HG03520 (cell line): ENCODE data around the gene ESRRA.
A peak's percentile ranks its signal among the peaks of the same experiment; 100 is the strongest.

Experiments
- ATAC-seq: cut with Tn5 transposase; IDR thresholded peaks from one replicate; pipeline ENCODE4 v1.9.1; 2021; ENCODE audit warnings: mild to moderate bottlenecking, moderate library complexity; ENCODE audit not compliant: unreplicated experiment

Gene ESRRA

GRCh38 chr11:64348383-64349024, 43.2 kb downstream of the ESRRA start:
- ATAC-seq: no peak

DNA sequence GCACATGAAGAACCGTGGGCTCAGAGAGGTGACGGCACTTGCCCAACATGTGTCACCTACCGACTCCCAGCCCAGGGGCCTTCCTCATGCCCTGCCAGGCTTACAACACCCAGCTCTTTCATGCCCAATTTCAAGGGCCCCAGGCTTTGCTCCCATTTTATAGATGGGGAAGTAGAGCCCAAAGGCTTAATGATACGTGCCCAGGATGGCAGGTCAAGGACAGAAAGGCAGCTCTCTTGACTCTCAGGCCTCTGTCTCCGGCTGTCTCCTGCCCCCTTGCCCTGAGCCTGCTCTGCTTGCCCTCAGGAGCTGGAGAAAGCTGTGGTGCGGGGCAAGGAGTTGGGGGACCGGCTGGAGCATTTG, 43.7 kb downstream of the ESRRA start:
- ATAC-seq: no peak

GRCh38 chr11:64349404-64349803, 44.1 kb downstream of the ESRRA start:
- no peak for ATAC-seq

DNA sequence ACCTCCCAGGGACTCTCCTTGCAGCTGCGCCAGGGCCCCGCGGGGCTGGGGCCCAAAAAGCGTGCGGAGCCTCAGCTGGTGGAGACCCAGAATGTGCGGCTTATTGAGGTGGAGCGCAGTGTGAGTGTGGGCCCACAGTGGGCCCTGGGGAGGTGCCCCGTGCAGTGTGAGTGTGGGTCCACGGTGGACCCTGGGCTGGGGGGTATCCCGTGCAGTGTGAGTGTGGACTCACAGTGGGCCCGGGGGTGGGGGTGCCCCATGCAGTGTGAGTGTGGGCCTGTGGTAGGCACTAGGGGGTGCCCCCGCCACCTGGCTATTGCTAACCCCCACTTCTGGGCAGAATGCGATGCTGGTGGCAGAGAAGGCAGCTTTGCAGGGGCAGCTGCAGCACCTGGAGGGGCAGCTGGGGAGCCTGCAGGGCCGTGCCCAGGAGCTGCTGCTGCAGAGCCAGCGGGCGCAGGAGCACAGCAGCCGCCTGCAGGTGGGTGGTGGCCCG, 45.9 kb downstream of the ESRRA start:
- ATAC-seq: no peak

- no peak for ATAC-seq
Observed at GRCh38 chr11:64352099-64352994, 47.0 kb downstream of the ESRRA start.

GRCh38 chr11:64352995-64353714, 47.8 kb downstream of the ESRRA start:
- no peak for ATAC-seq

GRCh38 chr11:64353715-64354506, 48.6 kb downstream of the ESRRA start:
- ATAC-seq: no peak

DNA sequence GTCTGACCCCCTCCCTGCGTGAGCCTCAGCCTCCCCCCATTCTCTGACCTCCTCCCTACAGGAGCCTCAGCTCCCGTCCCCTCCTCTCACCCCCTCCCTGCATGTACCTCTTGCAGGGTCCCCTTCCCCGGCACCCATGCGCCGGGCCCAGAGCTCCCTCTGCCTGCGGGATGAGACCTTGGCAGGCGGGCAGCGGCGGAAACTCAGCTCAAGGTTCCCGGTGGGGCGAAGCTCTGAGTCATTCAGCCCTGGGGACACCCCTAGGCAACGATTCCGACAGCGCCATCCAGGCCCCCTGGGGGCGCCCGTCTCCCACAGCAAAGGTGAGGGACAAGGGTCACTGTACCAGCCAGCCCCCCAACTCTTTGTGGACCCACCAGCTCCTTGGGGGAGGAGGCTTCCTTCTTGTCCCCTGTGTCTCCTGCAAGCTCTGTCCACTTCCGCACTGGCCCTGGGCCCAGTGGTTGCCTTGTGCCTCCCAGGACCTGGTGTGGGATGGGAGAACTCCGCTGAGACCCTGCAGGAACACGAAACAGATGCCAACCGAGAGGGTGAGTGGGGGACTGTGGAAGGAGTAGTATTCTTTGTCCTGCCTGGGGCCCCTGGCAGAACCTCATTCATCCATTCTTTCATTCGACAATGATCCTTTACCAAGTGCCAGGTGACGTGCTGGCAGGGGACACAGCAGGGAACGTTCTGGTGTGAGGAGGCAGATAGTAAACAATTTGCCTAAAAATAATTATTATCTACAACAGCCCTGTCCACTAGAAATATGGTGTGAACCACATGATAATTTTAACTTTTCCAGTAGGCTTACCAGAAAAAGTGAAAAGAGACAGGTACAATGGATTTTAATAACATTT, 50.0 kb downstream of the ESRRA start:
- no peak for ATAC-seq

DNA sequence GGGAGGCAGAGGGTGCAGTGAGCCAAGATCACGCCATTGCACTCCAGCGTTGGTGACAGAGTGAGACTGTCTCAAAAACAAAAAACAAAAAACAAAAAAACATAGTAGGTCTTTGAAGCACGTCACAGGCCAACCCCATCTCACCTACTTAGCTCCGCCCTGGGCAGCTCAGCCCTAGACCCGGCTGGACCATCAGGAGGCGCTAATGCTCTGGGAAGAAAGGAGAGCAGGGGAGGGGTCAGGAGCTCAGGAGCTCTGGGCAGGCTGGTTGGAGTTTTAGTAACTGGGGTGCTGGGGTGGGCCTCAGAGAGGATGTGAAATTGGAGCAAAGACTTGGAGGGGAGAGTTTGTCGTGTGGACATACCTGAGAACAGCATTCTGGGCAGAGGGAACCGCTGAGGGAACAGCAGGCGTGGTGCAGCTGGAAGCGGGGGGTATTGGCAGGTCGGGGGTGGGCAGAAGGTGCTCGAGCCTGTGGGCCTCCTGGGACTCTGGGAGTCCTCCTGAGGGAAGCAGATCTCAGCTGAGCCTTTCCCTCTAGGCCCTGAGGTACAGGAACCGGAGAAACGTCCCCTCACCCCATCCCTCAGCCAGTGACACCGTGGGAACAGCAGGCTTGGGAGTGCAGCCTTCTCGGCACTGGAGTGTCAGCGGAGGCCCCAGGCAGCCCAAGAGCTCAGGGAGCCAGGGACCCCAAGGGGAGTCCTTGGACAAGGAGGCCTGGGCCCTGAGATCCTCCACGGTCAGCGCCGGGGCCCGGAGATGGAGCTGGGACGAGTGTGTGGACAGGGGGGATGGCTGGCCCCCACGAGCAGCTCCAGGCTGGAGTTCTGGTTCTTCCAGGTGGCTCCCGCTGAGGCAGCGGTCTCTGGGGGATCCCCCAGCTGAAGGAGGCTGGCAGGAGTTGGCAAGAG, 51.4 kb downstream of the ESRRA start:
- no peak for ATAC-seq

GRCh38 chr11:64357446-64357845, 52.1 kb downstream of the ESRRA start:
- no peak for ATAC-seq

DNA sequence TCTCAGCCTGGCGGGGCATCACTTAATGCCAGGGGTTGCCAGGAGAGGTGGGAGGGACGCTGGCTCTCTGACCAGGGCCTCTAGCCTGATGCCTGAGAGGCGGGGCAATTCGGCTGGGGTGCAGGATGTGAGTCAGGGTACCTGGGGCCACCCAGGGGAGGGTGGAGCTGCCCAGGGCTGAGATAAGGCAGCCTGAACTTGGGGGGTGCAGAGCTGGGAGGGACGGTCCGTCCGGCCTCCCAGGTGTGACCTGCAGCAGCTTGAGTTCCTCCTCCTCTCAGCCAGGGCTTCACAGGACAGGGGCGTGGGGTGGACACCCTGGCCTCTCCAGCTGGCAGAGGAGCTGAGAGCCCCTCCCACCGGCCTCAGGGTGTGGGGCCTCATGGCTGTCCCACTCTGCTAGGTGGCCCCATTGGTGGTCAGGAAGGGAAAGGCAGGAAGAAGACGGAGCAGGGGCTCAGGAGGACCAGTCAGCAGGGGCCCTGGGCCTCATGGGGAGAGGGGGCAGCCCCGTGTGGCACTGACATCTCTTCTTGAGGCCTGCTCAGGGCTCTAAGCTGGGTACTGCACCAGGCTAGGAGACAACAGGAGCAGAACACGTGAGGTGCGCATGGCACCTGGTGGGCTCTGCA, 52.7 kb downstream of the ESRRA start:
- no peak for ATAC-seq

DNA sequence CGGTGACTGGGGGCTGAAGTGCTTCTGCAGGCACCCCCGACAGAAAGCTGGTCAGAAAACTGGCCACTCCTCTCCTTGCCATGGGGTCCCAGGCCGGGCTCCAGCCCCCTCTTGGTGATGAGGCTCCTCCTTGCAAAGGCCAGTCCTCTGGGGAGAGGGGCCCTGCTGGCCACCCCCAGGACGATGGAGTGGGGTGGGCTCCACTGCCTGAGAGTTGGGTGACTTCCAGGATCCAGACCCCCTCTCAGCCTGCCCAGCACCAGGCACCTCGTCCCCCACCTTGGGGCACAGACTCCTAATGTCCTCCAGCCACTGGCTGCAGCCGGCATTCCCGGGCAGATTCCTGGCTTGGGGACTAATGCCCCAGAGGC, 53.2 kb downstream of the ESRRA start:
- no peak for ATAC-seq

DNA sequence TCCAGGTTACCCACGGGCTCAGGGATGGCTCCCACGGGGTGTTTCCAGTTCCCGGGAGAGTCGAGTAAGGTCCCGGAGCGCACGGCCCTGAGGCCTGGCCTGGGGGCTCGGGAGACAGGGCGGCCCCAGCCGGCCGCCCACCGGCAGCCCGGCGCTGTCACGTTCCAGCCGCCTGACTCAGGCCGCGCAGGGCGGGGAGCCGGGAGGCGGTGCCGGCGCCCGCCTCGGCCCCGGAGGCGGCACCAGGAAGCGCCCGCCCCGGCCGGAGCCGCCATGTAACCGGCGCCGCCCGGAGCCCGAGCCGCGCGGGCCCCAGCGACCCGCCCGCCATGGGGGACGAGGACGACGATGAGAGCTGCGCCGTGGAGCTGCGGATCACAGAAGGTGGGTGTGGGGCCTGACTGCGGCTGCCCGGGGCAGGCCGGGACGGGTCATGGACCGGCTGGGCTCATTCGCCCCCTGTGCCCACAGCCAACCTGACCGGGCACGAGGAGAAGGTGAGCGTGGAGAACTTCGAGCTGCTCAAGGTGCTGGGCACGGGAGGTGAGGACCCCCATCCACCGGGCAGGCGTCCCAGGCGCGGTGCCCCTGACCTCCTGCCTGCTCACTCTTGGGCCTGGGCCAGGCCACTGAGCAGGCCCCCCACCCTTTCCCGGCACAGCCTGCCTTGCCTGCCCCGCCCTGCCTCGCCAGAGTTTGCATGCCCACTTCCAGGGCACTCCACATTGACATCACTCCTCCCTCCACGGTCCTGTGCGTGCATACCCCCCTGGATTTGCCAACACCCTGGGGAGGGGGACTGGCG, 53.8 kb downstream of the ESRRA start, which contains the start of gene RPS6KA4:
RPS6KA4 (plus strand) TSS at position 256 of the 805 bp plus-strand sequence; CDS start at position 330, 74 bp downstream.
- ATAC-seq: peak; percentile 52

DNA sequence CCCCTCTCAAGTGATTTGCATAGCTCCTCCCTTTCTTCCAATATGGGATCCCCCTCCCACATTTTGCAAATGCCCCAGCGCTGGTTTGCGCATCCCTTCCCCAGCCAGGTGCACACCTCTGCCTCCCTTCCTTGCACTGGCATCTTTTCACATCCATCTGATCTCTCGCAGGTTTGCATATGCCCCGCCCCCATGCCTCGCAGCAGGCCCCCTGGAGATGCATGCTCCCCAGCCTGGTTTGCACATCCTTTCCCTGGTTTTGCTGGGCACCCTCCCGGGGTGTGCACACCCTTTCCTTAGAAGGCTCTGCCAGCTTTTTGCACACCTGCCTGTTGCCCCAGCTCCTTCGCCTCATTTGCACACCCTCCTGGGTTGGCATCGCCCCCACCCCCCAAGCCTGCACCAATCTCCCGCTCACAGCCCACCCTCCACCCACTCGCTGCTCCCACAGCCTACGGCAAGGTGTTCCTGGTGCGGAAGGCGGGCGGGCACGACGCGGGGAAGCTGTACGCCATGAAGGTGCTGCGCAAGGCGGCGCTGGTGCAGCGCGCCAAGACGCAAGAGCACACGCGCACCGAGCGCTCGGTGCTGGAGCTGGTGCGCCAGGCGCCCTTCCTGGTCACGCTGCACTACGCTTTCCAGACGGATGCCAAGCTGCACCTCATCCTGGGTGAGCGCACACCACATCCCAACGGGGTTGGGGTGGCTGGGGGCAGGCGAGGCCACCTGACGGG, 54.6 kb downstream of the ESRRA start:
- ATAC-seq: no peak

- no peak for ATAC-seq
Observed at GRCh38 chr11:64360448-64360921, 55.2 kb downstream of the ESRRA start.

- no peak for ATAC-seq
Observed at GRCh38 chr11:64361659-64362058, 56.3 kb downstream of the ESRRA start.

- no peak for ATAC-seq
Observed at GRCh38 chr11:64362339-64362738, 57.0 kb downstream of the ESRRA start.
